ENCODE results near the gene DHX16. TPM values are rescaled to one million over a fixed set of nuclear protein-coding genes. Genes with fewer than 3 reads are reported as not detected.

Gene DHX16
- total and polyA plus RNA-seq, 9 of the 15 experiments (the other 6 are each of a cell fraction or from before 2014, with no cell fraction given) = 14.6 to 66.1 (median 47.5) TPM

DNA sequence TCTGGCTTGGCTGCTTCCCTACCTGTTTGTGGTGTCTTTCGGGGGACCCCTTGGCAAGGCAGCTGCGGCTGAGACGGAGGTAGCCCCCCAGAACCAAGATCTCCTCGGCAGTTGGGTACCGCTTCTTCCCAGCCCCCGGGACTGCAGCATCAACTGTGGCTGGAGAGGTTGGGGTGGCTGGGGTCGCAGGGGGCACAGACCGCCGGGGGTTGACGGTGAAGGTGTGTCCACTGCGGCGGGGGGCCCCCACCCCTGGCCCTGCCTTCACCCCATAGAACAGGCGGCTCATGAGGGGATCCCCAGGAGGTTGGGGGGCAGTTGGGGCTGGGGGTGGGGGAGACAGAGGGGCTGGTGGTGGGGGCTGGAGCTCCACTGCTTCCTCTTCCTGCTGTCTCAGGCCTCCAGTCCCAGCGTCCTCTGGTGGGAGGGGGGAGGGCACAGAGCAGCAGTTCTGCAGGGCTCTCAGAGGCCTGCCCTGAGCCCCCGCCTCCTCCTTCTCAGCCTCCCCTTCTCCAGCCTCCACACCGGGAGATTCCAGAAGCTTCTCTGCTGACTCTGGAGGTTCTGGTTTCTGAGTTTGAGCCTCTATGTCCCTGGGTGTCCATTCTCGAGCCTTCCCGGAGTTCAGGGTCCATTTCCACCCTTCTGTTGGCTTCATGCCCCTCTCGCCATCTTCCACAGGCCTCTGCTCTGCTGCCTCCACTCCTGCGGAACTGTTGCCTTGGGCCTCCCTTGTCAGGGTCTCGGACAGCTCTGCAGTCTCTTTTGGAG, 11.8 kb upstream of the DHX16 start (continued):
- TF ChIP-seq MYBL2 (IDR thresholded peaks at IDR 0.05; ENCODE audit: low read depth) (no peak), MYBL2 (CRISPR knock-in tag; IDR thresholded peaks at IDR 0.05; ENCODE audit: borderline replicate concordance) (no peak), FOXO4 (CRISPR knock-in tag; IDR thresholded peaks at IDR 0.05) (no peak), PYGO2 (tag; IDR thresholded peaks at IDR 0.05) (no peak), PML (IDR thresholded peaks at IDR 0.05; ENCODE audit: low read length) (no peak), E2F4 (CRISPR knock-in tag; IDR thresholded peaks at IDR 0.05; ENCODE audit: low read depth) (no peak), NCOR1 (IDR thresholded peaks at IDR 0.05) (no peak), ZNF311 (CRISPR knock-in tag; IDR thresholded peaks at IDR 0.05) (no peak), CHD2 (IDR thresholded peaks at IDR 0.05; ENCODE audit: low read depth, low read length) (0 out of 2 replicates have a peak, but pooled peaks have one; percentile 24), SAFB2 (IDR thresholded peaks at IDR 0.05; ENCODE audit: borderline replicate concordance, low read depth, low read length, severe bottlenecking) (no peak), ESRRB (CRISPR knock-in tag; IDR thresholded peaks at IDR 0.05; ENCODE audit: borderline replicate concordance) (no peak), FOXM1 (IDR thresholded peaks at IDR 0.05; ENCODE audit: low read depth) (no peak), FOXM1 (CRISPR knock-in tag; IDR thresholded peaks at IDR 0.05; ENCODE audit: low read depth) (0 out of 2 replicates have a peak, but pooled peaks have one; percentile 65), SMARCA5 (IDR thresholded peaks at IDR 0.05) (no peak; the same call in 1 of the 2 replicates), C11orf30 (IDR thresholded peaks at IDR 0.05; ENCODE audit: low read depth) (no peak), ZNF639 (CRISPR knock-in tag; conservative IDR thresholded peaks at IDR 0.05 in 1 of 2, IDR thresholded peaks at IDR 0.05 in 1 of 2) (no peak), SIX5 (IDR thresholded peaks at IDR 0.05; ENCODE audit: borderline replicate concordance in 1 of 2, insufficient read depth in 1 of 2, low read depth in 1 of 2, low read length in 2 of 2) (no peak), HOMEZ (CRISPR knock-in tag; IDR thresholded peaks at IDR 0.05) (no peak)
- TF ChIP-seq, protein P1, sequence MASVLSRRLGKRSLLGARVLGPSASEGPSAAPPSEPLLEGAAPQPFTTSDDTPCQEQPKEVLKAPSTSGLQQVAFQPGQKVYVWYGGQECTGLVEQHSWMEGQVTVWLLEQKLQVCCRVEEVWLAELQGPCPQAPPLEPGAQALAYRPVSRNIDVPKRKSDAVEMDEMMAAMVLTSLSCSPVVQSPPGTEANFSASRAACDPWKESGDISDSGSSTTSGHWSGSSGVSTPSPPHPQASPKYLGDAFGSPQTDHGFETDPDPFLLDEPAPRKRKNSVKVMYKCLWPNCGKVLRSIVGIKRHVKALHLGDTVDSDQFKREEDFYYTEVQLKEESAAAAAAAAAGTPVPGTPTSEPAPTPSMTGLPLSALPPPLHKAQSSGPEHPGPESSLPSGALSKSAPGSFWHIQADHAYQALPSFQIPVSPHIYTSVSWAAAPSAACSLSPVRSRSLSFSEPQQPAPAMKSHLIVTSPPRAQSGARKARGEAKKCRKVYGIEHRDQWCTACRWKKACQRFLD (CRISPR knock-in tag; IDR thresholded peaks at IDR 0.05) = no peak; the same call in 1 of the 2 replicates

Measured in K562 (cell line).